GM10266 (cell line): ENCODE measurements around the gene SRCAP.

Experiments
- DNase-seq: peaks from one replicate; pipeline ENCODE4 v3.0.0; 2012; ENCODE audit errors: extremely low spot score
- TF ChIP-seq, protein P1 (sequence below): IDR thresholded peaks from 2 replicates; pipeline ENCODE4 v1.5.1; 2012; ENCODE audit warnings: mild to moderate bottlenecking, low read depth; ENCODE audit not compliant: control insufficient read depth, insufficient read depth; ENCODE audit errors: missing control alignments

Gene SRCAP

DNA sequence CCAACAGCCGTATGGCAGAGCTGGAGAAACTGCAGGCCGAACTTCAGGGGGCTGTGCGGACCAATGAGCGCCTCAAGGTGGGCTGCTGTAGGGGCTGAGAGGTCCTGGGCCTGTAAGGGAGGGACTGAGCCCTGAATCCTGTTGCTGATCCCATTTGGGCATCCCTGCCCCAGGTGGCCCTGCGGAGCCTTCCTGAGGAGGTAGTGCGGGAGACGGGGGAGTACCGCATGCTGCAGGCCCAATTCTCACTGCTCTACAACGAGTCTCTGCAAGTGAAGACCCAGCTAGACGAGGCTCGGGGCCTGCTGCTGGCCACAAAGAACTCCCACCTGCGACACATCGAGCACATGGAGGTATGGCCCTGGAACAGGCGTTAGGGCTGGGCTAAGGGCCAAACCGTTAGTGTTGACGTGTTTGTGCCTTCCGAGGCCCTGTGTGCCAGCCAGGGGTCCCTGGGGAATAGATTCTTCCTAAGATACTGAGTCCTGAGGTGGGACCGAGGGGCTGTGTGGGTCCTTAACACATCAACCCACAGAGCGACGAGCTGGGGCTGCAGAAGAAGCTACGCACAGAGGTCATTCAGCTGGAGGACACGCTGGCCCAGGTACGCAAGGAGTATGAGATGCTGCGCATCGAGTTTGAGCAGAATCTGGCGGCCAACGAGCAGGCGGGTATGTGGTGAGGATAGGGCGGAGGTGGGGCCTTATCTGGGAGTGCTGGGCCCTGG, 67.4 kb downstream of the SRCAP start:
- no peak for DNase-seq
- TF ChIP-seq, protein P1, sequence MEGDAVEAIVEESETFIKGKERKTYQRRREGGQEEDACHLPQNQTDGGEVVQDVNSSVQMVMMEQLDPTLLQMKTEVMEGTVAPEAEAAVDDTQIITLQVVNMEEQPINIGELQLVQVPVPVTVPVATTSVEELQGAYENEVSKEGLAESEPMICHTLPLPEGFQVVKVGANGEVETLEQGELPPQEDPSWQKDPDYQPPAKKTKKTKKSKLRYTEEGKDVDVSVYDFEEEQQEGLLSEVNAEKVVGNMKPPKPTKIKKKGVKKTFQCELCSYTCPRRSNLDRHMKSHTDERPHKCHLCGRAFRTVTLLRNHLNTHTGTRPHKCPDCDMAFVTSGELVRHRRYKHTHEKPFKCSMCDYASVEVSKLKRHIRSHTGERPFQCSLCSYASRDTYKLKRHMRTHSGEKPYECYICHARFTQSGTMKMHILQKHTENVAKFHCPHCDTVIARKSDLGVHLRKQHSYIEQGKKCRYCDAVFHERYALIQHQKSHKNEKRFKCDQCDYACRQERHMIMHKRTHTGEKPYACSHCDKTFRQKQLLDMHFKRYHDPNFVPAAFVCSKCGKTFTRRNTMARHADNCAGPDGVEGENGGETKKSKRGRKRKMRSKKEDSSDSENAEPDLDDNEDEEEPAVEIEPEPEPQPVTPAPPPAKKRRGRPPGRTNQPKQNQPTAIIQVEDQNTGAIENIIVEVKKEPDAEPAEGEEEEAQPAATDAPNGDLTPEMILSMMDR: no peak

DNA sequence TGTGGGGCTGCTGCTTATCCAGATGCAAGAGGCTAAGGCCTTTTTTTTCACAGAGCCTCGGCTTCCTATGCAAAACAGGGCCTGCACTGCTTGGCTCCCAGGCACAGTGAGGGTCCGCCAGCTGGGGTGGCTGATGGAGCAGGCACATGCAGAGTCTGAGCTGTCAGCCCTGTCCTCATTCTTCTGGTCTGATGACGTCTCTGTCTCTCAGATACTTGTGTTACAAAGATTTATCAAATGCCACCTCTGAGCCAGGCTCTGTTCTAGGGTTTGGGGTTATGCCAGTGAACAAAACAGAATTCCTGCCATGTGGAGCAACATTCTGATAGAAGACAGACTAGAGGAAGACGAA, 67.9 kb downstream of the SRCAP start:
- TF ChIP-seq, protein P1: no peak
- no peak for DNase-seq

DNA sequence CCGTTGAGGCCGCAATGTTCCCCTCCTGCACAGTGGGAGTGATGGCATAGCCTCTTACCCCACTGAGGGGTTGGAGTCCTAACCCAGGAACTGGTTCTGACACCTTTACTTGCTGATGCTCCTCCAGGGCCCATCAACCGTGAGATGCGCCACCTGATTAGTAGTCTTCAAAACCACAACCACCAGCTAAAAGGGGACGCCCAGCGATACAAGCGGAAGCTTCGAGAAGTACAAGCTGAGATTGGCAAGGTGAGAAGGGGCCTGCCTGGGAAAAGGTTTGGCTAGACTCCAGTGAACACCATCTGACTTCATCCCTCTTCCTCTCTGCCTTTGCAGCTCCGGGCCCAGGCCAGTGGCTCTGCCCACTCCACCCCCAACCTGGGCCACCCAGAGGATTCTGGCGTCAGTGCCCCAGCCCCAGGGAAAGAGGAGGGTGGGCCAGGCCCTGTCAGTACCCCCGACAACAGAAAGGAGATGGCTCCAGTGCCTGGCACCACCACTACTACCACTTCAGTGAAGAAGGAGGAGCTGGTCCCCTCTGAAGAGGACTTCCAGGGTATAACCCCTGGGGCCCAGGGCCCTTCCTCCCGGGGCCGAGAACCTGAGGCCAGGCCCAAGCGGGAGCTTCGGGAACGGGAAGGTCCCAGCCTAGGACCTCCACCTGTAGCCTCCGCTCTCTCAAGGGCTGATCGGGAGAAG, 68.9 kb downstream of the SRCAP start:
- DNase-seq: no peak
- TF ChIP-seq, protein P1: no peak

DNA sequence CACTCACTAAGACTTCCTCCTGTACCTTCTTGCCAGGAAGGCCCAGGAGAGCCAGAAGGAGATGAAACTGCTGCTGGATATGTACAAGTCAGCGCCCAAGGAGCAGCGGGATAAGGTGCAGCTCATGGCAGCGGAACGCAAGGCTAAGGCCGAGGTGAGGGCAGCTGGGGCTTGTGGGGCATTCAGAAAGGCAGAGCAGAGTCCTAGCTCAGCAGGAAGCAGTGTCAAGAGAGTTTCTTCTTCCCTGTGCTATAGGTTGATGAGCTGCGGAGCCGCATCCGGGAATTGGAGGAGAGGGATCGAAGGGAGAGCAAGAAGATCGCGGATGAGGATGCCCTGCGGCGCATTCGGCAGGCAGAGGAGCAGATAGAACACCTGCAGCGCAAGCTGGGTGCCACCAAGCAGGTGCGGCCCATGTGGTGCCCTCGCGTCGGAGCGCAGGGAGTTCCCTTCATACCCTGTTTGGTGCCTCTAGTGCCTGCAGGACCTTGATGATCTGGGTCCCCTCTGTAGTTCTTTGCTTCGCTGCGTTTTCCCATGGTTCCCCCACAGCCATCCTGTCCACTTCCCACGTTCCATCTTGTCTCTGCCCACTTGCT, 69.7 kb downstream of the SRCAP start:
- TF ChIP-seq, protein P1: no peak
- no peak for DNase-seq

DNA sequence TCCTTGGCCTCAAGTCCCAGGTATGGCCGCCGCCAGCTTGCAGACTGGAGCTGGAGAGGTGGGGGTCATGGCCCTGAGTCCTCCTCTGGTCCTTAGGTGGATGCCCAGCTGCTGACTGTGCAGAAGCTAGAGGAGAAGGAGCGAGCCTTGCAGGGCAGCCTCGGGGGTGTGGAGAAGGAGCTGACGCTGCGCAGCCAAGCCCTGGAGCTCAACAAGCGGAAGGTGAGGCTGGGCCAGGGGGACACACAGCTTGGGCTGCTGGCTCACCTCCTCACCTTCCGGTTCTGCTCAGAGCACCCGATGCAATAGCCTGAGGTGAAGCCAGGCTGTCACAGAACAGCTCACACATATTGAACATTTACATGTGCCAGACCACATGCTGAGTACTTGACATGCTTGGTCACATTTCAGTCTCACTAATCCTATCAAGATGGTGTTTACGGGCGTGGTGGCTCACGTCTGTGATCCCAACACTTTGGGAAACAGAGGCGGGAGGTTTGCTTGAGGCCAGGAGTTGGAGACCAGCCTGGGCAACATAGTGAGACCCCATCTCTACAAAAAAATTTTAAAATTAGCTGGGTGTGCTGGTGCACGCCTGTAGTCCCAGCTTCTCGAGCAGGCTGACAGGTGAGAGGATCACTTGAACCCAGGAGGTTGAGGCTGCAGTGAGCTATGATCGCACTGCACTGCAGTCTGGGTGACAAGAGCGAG, 70.6 kb downstream of the SRCAP start:
- TF ChIP-seq, protein P1: no peak
- DNase-seq: no peak

DNA sequence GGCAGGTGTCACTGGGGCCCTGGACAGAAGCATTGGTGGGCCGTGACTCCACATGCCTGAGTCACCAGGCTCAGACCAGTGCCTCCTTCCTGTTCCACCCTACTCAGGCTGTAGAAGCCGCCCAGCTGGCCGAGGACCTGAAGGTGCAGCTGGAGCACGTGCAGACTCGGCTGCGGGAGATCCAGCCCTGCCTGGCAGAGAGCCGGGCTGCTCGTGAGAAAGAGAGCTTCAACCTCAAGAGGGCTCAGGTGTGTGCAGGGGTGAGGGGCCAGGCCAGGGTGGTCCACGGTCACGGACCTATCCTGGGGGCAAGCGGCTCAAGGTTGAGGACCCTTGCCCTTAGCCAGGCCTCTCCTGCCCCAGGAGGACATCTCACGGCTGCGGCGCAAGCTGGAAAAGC, 72.8 kb downstream of the SRCAP start:
- DNase-seq: no peak
- TF ChIP-seq, protein P1: no peak
